ENCODE results near the gene C1orf74. TPM values are rescaled to one million over a fixed set of nuclear protein-coding genes. Genes with fewer than 3 reads are reported as not detected.

Gene C1orf74
- total and polyA plus RNA-seq, 4 donors = 0.82 to 1.8 (median 1.1) TPM

DNA sequence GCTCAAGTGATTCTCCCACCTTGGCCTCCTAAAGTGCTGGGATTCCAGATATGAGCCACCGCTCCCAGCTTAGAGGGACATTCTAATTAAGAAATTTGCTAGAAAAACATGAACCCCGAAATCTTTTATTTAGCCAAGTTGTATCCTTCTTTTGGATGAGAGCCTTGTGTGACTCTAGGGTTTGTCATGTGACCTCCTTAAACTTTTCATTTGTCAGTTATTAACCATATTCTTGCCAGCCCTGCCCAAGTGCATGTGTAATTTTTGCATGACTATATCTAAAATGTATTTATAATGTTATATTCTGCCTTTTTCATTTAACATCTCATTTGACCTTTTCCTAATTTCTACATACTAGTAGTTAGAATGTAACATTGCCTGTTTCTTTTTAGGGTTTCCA lies 45.4 kb upstream of the C1orf74 start:
- 79% methylated on average over 2 of the region's 2 CpGs for WGBS
- peaks cover 0 to 11% (median 9%) of the 10 kb centered on the region in 4 donors for H3K4me1 ChIP-seq (ENCODE audit: control insufficient read depth in 4 of 4, insufficient read depth in 4 of 4, low read length in 3 of 4)
- TF ChIP-seq JUND (IDR thresholded peaks at IDR 0.05) (no peak), HNF4A (conservative IDR thresholded peaks at IDR 0.05) (no peak), FOXA2 (IDR thresholded peaks at IDR 0.05) (no peak), GABPA (IDR thresholded peaks at IDR 0.05 in 1 of 2, conservative IDR thresholded peaks at IDR 0.05 in 1 of 2) (no peak), EGR1 (IDR thresholded peaks at IDR 0.05; ENCODE audit: low read depth in 2 of 2) (no peak), NR2F2 (IDR thresholded peaks at IDR 0.05) (no peak), REST (IDR thresholded peaks at IDR 0.05) (no peak), YY1 (IDR thresholded peaks at IDR 0.05) (no peak), CTCF (IDR thresholded peaks at IDR 0.05; ENCODE audit: low read depth, low read length, missing input control) (no peak), SP1 (IDR thresholded peaks at IDR 0.05) (no peak), MAX (IDR thresholded peaks at IDR 0.05) (no peak), HNF4G (IDR thresholded peaks at IDR 0.05) (no peak), FOXA1 (IDR thresholded peaks at IDR 0.05) (no peak), TAF1 (conservative IDR thresholded peaks at IDR 0.05) (no peak), RXRA (IDR thresholded peaks at IDR 0.05) (no peak)
- TF ChIP-seq, protein P1, sequence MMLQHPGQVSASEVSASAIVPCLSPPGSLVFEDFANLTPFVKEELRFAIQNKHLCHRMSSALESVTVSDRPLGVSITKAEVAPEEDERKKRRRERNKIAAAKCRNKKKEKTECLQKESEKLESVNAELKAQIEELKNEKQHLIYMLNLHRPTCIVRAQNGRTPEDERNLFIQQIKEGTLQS (IDR thresholded peaks at IDR 0.05) = no peak
- TF ChIP-seq, protein P2, sequence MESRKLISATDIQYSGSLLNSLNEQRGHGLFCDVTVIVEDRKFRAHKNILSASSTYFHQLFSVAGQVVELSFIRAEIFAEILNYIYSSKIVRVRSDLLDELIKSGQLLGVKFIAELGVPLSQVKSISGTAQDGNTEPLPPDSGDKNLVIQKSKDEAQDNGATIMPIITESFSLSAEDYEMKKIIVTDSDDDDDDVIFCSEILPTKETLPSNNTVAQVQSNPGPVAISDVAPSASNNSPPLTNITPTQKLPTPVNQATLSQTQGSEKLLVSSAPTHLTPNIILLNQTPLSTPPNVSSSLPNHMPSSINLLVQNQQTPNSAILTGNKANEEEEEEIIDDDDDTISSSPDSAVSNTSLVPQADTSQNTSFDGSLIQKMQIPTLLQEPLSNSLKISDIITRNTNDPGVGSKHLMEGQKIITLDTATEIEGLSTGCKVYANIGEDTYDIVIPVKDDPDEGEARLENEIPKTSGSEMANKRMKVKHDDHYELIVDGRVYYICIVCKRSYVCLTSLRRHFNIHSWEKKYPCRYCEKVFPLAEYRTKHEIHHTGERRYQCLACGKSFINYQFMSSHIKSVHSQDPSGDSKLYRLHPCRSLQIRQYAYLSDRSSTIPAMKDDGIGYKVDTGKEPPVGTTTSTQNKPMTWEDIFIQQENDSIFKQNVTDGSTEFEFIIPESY (IDR thresholded peaks at IDR 0.05) = no peak
- H3K27me3 ChIP-seq (ENCODE audit: control insufficient read depth in 4 of 4, insufficient read depth in 4 of 4, low read length in 3 of 4) = no peaks in the 10 kb centered on the region
- peaks cover 6 to 37% (median 27%) of the 10 kb centered on the region in 4 donors for H3K36me3 ChIP-seq (ENCODE audit: control insufficient read depth in 4 of 4, insufficient read depth in 3 of 4, low read depth in 1 of 4, low read length in 3 of 4)
- no peak overlapping the region for H3K4me3 ChIP-seq (ENCODE audit: low read depth in 1 of 3, low read length in 3 of 3)
- no peak for DNase-seq (ENCODE audit: low spot score)
- no peak overlapping the region for H3K9ac ChIP-seq (ENCODE audit: low read depth in 1 of 2, low read length in 2 of 2)
- no peak overlapping the region for H3K27ac ChIP-seq (ENCODE audit: low read depth in 1 of 2, low read length in 2 of 2)
- H3K9me3 ChIP-seq (ENCODE audit: control insufficient read depth in 4 of 4, low read length in 3 of 4) = no peaks in the 10 kb centered on the region
